HCT116 (cell line): ENCODE results near the gene MCOLN1. TPM values are rescaled to one million over a fixed set of nuclear protein-coding genes. Genes with fewer than 3 reads are reported as not detected.

Source experiments
- ATAC-seq: fragments of 200-7000 bp; cut with Tn5 transposase; 2 replicates; pipeline ENCODE4 v1.9.1; 2020; ENCODE audit warnings: mild to moderate bottlenecking, moderate library complexity
- BruUV-seq: library from RNA; stranded (reverse); fragments of 400-500 nt; replicated peaks from 2 replicates; lab custom pipeline; 2021; lab: Mats Ljungman, UMichigan
- CTCF ChIA-PET: fragments of 300-600 bp; sonication (Branson Sonifier 250); formaldehyde crosslinking; loops from one replicate; lab custom pipeline; 2021; ENCODE audit warnings: antibody characterized with exemption; lab: Charles Lee
- POLR2A ChIA-PET: fragments of 300-600, 350-600 bp; sonication (Branson Sonifier 250); formaldehyde crosslinking; loops from one replicate; lab custom pipeline; 2021; ENCODE audit warnings: antibody characterized with exemption; lab: Charles Lee
- RAD21 ChIA-PET, 2 experiments: fragments of 300-600 bp; sonication (Branson Sonifier 250); formaldehyde crosslinking; loops; one replicate each; lab custom pipeline; 2023; ENCODE audit warnings: low total read pairs in 2 of 2; ENCODE audit not compliant: uncharacterized antibody in 2 of 2, unreplicated experiment in 2 of 2, low non-redundant PET in 1 of 2; lab: Charles Lee
- DNase-seq: peaks from one replicate; pipeline ENCODE4 v3.0.0-alpha.2; 2010; ENCODE audit warnings: low read depth, low spot score
- H2AFZ ChIP-seq: fragments of 200-600 bp; shearing (Covaris generic), sonication (generic); 2 replicates; pipeline ENCODE4 v1.6.1; 2017; ENCODE audit warnings: low read depth, mixed run types, mixed read lengths, antibody characterized with exemption, low read length; ENCODE audit not compliant: poor library complexity, severe bottlenecking
- H3K27ac ChIP-seq: 2 replicates; pipeline ENCODE4 v1.5.1; 2012; ENCODE audit warnings: low read depth, low read length
- H3K27me3 ChIP-seq: fragments of 200-600 bp; sonication (generic); 2 replicates; pipeline ENCODE4 v1.6.1; 2016; ENCODE audit warnings: mixed run types, low read length, mixed read lengths; ENCODE audit not compliant: insufficient read depth
- H3K36me3 ChIP-seq, 2 experiments: fragments of 200-500 bp in 1 of 2; fragments of 200-600 bp in 1 of 2; sonication (Bioruptor generic) in 1 of 2; sonication (generic) in 1 of 2; 2 replicates each; pipeline versions ENCODE4 v1.5.1 to v1.6.1; 2014 to 2016; ENCODE audit warnings: low read length in 2 of 2, inconsistent platforms in 1 of 2, mixed read lengths in 1 of 2, mixed run types in 1 of 2; ENCODE audit not compliant: insufficient read depth in 2 of 2, control insufficient read depth in 1 of 2
- H3K4me1 ChIP-seq, 2 experiments: fragments of 200-600 bp in 1 of 2; sonication (generic) in 1 of 2; 2 replicates each; pipeline versions ENCODE4 v1.5.1 to v1.6.1; 2012 to 2017; ENCODE audit warnings: low read length in 2 of 2, inconsistent platforms in 1 of 2, mild to moderate bottlenecking in 1 of 2, mixed read lengths in 1 of 2, mixed run types in 1 of 2, moderate library complexity in 1 of 2; ENCODE audit not compliant: insufficient read depth in 2 of 2, control insufficient read depth in 1 of 2
- H3K4me2 ChIP-seq: fragments of 200-600 bp; sonication (generic); 2 replicates; pipeline ENCODE4 v1.6.1; 2017; ENCODE audit warnings: mixed run types, low read length, mixed read lengths
- H3K4me3 ChIP-seq, 2 experiments: fragments of 200-600 bp in 1 of 2; sonication (generic) in 1 of 2; replicated peaks in 1 of 2; 2 replicates each; pipeline ENCODE4 v1.5.1; 2011 to 2016; ENCODE audit warnings: low read length in 2 of 2, control low read depth in 1 of 2, low read depth in 1 of 2, mild to moderate bottlenecking in 1 of 2, mixed read lengths in 1 of 2, mixed run types in 1 of 2
- H3K79me2 ChIP-seq: fragments of 200-600 bp; sonication (generic); 2 replicates; pipeline ENCODE4 v1.6.1; 2017; ENCODE audit warnings: mild to moderate bottlenecking, mixed run types, low read length, moderate library complexity, mixed read lengths; ENCODE audit not compliant: insufficient read depth
- H3K9ac ChIP-seq: fragments of 200-600 bp; sonication (generic); 2 replicates; pipeline ENCODE4 v1.6.1; 2016; ENCODE audit warnings: low read length, mixed read lengths
- H3K9me2 ChIP-seq: fragments of 200-600 bp; sonication (generic), shearing (Covaris generic); 2 replicates; pipeline ENCODE4 v1.6.1; 2017; ENCODE audit warnings: mixed run types, mild to moderate bottlenecking, moderate library complexity; ENCODE audit not compliant: insufficient read depth
- H3K9me3 ChIP-seq, 2 experiments: fragments of 200-500 bp in 1 of 2; fragments of 200-600 bp in 1 of 2; sonication (Bioruptor generic) in 1 of 2; sonication (generic) in 1 of 2; 2 replicates each; pipeline ENCODE4 v1.6.1; 2014 to 2017; ENCODE audit warnings: low read length in 2 of 2, mixed read lengths in 2 of 2, inconsistent platforms in 1 of 2, low read depth in 1 of 2, mild to moderate bottlenecking in 1 of 2, mixed run types in 1 of 2, moderate library complexity in 1 of 2; ENCODE audit not compliant: control insufficient read depth in 1 of 2, insufficient read depth in 1 of 2
- H4K20me1 ChIP-seq: fragments of 200-600 bp; sonication (generic), shearing (Covaris generic); 2 replicates; pipeline ENCODE4 v1.6.1; 2017; ENCODE audit warnings: mixed run types, mild to moderate bottlenecking, moderate library complexity; ENCODE audit not compliant: insufficient read depth
- CEBPB ChIP-seq: IDR thresholded peaks from 2 replicates; pipeline ENCODE4 v1.6.1; 2012; ENCODE audit warnings: low read depth
- CTCF ChIP-seq, 3 experiments: fragments of 200-600 bp in 1 of 3; sonication (generic) in 1 of 3; IDR thresholded peaks in 2 of 3; conservative IDR thresholded peaks in 1 of 3; 2 replicates each; pipeline ENCODE4 v1.5.1; 2012 to 2017; ENCODE audit warnings: low read depth in 2 of 3, low read length in 2 of 3, antibody characterized with exemption in 1 of 3, borderline replicate concordance in 1 of 3, control low read depth in 1 of 3, mild to moderate bottlenecking in 1 of 3, mixed read lengths in 1 of 3, mixed run types in 1 of 3, moderate library complexity in 1 of 3; ENCODE audit not compliant: insufficient read depth in 1 of 3
- EGR1 ChIP-seq: IDR thresholded peaks from 2 replicates; pipeline ENCODE4 v1.6.1; 2012; ENCODE audit warnings: low read depth
- ELF1 ChIP-seq: IDR thresholded peaks from 2 replicates; pipeline ENCODE4 v1.6.1; 2012; ENCODE audit warnings: low read depth, borderline replicate concordance
- EZH2 ChIP-seq: fragments of 200-600 bp; sonication (generic); IDR thresholded peaks from 2 replicates; pipeline ENCODE4 v1.6.1; 2017; ENCODE audit warnings: antibody characterized with exemption, mixed run types
- JUND ChIP-seq: IDR thresholded peaks from 2 replicates; pipeline ENCODE4 v1.6.1; 2012
- MAX ChIP-seq: IDR thresholded peaks from 2 replicates; pipeline ENCODE4 v1.6.1; 2012
- POLR2A ChIP-seq: IDR thresholded peaks from 2 replicates; pipeline ENCODE4 v1.7.0; 2011; ENCODE audit warnings: borderline replicate concordance; ENCODE audit not compliant: insufficient read depth, insufficient read length; ENCODE audit errors: extremely low read depth
- POLR2AphosphoS5 ChIP-seq: IDR thresholded peaks from 2 replicates; pipeline ENCODE4 v1.6.1; 2011; ENCODE audit warnings: mild to moderate bottlenecking, low read depth, low read length, moderate library complexity
- REST ChIP-seq: IDR thresholded peaks from 2 replicates; pipeline ENCODE4 v1.6.1; 2012; ENCODE audit warnings: low read depth
- SIN3A ChIP-seq: IDR thresholded peaks from 2 replicates; pipeline ENCODE4 v1.6.1; 2012; ENCODE audit warnings: low read depth
- SP1 ChIP-seq: IDR thresholded peaks from 2 replicates; pipeline ENCODE4 v1.6.1; 2012; ENCODE audit warnings: low read depth
- SRF ChIP-seq: IDR thresholded peaks from 2 replicates; pipeline ENCODE4 v1.6.1; 2012; ENCODE audit warnings: low read depth
- TCF7L2 ChIP-seq: IDR thresholded peaks from 2 replicates; pipeline ENCODE4 v1.7.0; 2011; ENCODE audit warnings: borderline replicate concordance, inconsistent platforms; ENCODE audit not compliant: insufficient read depth, insufficient read length; ENCODE audit errors: extremely low read depth
- YY1 ChIP-seq: IDR thresholded peaks from 2 replicates; pipeline ENCODE4 v1.6.1; 2011; ENCODE audit warnings: low read length, low read depth, moderate library complexity, mild to moderate bottlenecking; ENCODE audit not compliant: insufficient replicate concordance; ENCODE audit errors: extremely low read depth
- ZFX ChIP-seq: fragments of 450-650 bp; IDR thresholded peaks from 2 replicates; pipeline ENCODE4 v1.6.1; 2017
- ZNF274 ChIP-seq: fragments of 200-500 bp; sonication (Bioruptor generic); IDR thresholded peaks from 2 replicates; pipeline ENCODE4 v1.6.1; 2014; ENCODE audit warnings: mild to moderate bottlenecking, low read depth, low read length, inconsistent platforms
- intact Hi-C: fragments of 100-400 bp; cut with micrococcal nuclease; formaldehyde crosslinking; loops from 2 replicates; pipeline ENCODE4 v1.10.0; 2022
- total RNA-seq: library from RNA; stranded (reverse); gene quantifications from one replicate; pipeline ENCODE4 v1.2.1, GENCODE V29; 2021; ENCODE audit not compliant: unreplicated experiment
- TF ChIP-seq, protein P1 (sequence below): IDR thresholded peaks from 2 replicates; pipeline ENCODE4 v1.6.1; 2011; ENCODE audit warnings: mild to moderate bottlenecking, low read length, moderate library complexity; ENCODE audit not compliant: insufficient replicate concordance; ENCODE audit errors: extremely low read depth
- TF ChIP-seq, protein P2 (sequence below): IDR thresholded peaks from 2 replicates; pipeline ENCODE4 v1.6.1; 2012

MCOLN1 gene
- total RNA-seq, 1 experiment from 2014 or later: 19.1 TPM

GRCh38 chr19:7521551-7522071, 813 bp upstream of the MCOLN1 start:
- no peak for DNase-seq
- peaks cover 4% of the 10 kb centered on the region; the same call in 1 of the 2 replicates for H3K79me2 ChIP-seq
- H3K4me1 ChIP-seq: peaks cover 11 to 20% of the 10 kb centered on the region in 2 experiments; a peak in 3 of 4 replicates
- H4K20me1 ChIP-seq: no peaks in the 10 kb centered on the region
- ChIA-PET RAD21 (no interaction called here), CTCF (no interaction called here), POLR2A (interaction anchor here (0.8 to 1.4 kb wide), 3 partner anchors 15 to 47 kb away, joined by 3 to 5 read pairs (median 4); no protein-coding TSS in a partner anchor)
- H3K9me2 ChIP-seq: no peaks in the 10 kb centered on the region
- no peak overlapping the region for H2AFZ ChIP-seq
- H3K4me2 ChIP-seq: peak overlapping the region; percentile 98
- no peak for ATAC-seq
- H3K9ac ChIP-seq: peak overlapping the region; percentile 28; the same call in 1 of the 2 replicates
- intact Hi-C loops: loop anchor here (1.0 kb wide), 1 partner anchor 13 kb away; no protein-coding TSS in a partner anchor
- H3K9me3 ChIP-seq: no peaks in the 10 kb centered on the region
- no peak for TF ChIP-seq ELF1
- TF ChIP-seq REST: no peak
- TF ChIP-seq SIN3A: no peak
- TF ChIP-seq POLR2AphosphoS5: no peak
- TF ChIP-seq TCF7L2: no peak
- TF ChIP-seq ZFX: no peak
- no peak for TF ChIP-seq EGR1
- TF ChIP-seq SP1: no peak
- TF ChIP-seq, protein P1, sequence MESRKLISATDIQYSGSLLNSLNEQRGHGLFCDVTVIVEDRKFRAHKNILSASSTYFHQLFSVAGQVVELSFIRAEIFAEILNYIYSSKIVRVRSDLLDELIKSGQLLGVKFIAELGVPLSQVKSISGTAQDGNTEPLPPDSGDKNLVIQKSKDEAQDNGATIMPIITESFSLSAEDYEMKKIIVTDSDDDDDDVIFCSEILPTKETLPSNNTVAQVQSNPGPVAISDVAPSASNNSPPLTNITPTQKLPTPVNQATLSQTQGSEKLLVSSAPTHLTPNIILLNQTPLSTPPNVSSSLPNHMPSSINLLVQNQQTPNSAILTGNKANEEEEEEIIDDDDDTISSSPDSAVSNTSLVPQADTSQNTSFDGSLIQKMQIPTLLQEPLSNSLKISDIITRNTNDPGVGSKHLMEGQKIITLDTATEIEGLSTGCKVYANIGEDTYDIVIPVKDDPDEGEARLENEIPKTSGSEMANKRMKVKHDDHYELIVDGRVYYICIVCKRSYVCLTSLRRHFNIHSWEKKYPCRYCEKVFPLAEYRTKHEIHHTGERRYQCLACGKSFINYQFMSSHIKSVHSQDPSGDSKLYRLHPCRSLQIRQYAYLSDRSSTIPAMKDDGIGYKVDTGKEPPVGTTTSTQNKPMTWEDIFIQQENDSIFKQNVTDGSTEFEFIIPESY: no peak
- TF ChIP-seq SRF: no peak
- TF ChIP-seq JUND: no peak
- TF ChIP-seq MAX: no peak
- no peak for TF ChIP-seq ZNF274
- TF ChIP-seq EZH2: no peak
- no peak for TF ChIP-seq CTCF (IDR thresholded peaks at IDR 0.05 in 2 of 3, conservative IDR thresholded peaks at IDR 0.05 in 1 of 3; ENCODE audit: borderline replicate concordance in 1 of 3, insufficient read depth in 1 of 3, low read depth in 2 of 3, low read length in 2 of 3)
- TF ChIP-seq YY1: no peak
- TF ChIP-seq, protein P2, sequence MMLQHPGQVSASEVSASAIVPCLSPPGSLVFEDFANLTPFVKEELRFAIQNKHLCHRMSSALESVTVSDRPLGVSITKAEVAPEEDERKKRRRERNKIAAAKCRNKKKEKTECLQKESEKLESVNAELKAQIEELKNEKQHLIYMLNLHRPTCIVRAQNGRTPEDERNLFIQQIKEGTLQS: no peak
- no peak for TF ChIP-seq CEBPB
- no peak for TF ChIP-seq POLR2A
- peak overlapping the region; percentile 49; the same call in 1 of the 2 replicates for H3K27ac ChIP-seq
- H3K4me3 ChIP-seq: peak overlapping the region in 1 of 2 experiments; percentile 89; a peak in 3 of 4 replicates
- BruUV-seq: no TSS peak
- no peaks in the 10 kb centered on the region for H3K27me3 ChIP-seq
- H3K36me3 ChIP-seq: no peaks in the 10 kb centered on the region
